RWPE2 (cell line): ENCODE results near the gene KAZN.

ENCODE experiments used
- ATAC-seq: fragments of 200-7000 bp; cut with Tn5 transposase; 3 replicates; pipeline ENCODE4 v1.9.1; 2021; ENCODE audit warnings: low read depth
- DNase-seq: peaks from one replicate; pipeline ENCODE4 v3.0.0-alpha.2; 2020; ENCODE audit warnings: low spot score
- H3K27ac ChIP-seq: fragments of 450-650 bp; 2 replicates; pipeline ENCODE4 v1.5.1; 2017; ENCODE audit warnings: mild to moderate bottlenecking; ENCODE audit not compliant: poor library complexity, severe bottlenecking
- H3K27me3 ChIP-seq: fragments of 250-450 bp; sonication (Bioruptor Pico); 2 replicates; pipeline ENCODE4 v1.5.1; 2021; ENCODE audit warnings: mild to moderate bottlenecking, moderate library complexity; ENCODE audit not compliant: insufficient read depth, poor library complexity, severe bottlenecking
- H3K36me3 ChIP-seq: fragments of 250-450 bp; sonication (Bioruptor Pico); 2 replicates; pipeline ENCODE4 v1.5.1; 2020; ENCODE audit warnings: low read depth, mild to moderate bottlenecking, moderate library complexity
- H3K4me1 ChIP-seq: fragments of 250-450 bp; sonication (Bioruptor Pico); 2 replicates; pipeline ENCODE4 v1.5.1; 2021; ENCODE audit warnings: mild to moderate bottlenecking, moderate library complexity; ENCODE audit not compliant: insufficient read depth, poor library complexity, severe bottlenecking
- H3K4me3 ChIP-seq: fragments of 250-450 bp; sonication (Bioruptor Pico); 2 replicates; pipeline ENCODE4 v1.5.1; 2021; ENCODE audit warnings: mild to moderate bottlenecking, moderate library complexity; ENCODE audit not compliant: severe bottlenecking
- H3K9me3 ChIP-seq: fragments of 250-450 bp; sonication (Bioruptor Pico); 2 replicates; pipeline ENCODE4 v1.5.1; 2021; ENCODE audit warnings: mild to moderate bottlenecking, moderate library complexity; ENCODE audit not compliant: severe bottlenecking
- TF ChIP-seq, protein P1 (sequence below): fragments of 450-650 bp; IDR thresholded peaks from one replicate; pipeline ENCODE4 v1.5.1; 2017; ENCODE audit warnings: mild to moderate bottlenecking, moderate library complexity; ENCODE audit not compliant: poor library complexity, severe bottlenecking

Gene KAZN

GRCh38 chr1:14627608-14628489, 29.4 kb downstream of the KAZN start:
- no peaks in the 10 kb centered on the region for H3K4me1 ChIP-seq
- no peaks in the 10 kb centered on the region for H3K27me3 ChIP-seq
- H3K9me3 ChIP-seq: no peaks in the 10 kb centered on the region
- TF ChIP-seq, protein P1, sequence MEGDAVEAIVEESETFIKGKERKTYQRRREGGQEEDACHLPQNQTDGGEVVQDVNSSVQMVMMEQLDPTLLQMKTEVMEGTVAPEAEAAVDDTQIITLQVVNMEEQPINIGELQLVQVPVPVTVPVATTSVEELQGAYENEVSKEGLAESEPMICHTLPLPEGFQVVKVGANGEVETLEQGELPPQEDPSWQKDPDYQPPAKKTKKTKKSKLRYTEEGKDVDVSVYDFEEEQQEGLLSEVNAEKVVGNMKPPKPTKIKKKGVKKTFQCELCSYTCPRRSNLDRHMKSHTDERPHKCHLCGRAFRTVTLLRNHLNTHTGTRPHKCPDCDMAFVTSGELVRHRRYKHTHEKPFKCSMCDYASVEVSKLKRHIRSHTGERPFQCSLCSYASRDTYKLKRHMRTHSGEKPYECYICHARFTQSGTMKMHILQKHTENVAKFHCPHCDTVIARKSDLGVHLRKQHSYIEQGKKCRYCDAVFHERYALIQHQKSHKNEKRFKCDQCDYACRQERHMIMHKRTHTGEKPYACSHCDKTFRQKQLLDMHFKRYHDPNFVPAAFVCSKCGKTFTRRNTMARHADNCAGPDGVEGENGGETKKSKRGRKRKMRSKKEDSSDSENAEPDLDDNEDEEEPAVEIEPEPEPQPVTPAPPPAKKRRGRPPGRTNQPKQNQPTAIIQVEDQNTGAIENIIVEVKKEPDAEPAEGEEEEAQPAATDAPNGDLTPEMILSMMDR: no peak
- DNase-seq: no peak
- H3K27ac ChIP-seq: no peak overlapping the region
- no peak for ATAC-seq
- H3K36me3 ChIP-seq: no peaks in the 10 kb centered on the region
- no peak overlapping the region for H3K4me3 ChIP-seq

DNA sequence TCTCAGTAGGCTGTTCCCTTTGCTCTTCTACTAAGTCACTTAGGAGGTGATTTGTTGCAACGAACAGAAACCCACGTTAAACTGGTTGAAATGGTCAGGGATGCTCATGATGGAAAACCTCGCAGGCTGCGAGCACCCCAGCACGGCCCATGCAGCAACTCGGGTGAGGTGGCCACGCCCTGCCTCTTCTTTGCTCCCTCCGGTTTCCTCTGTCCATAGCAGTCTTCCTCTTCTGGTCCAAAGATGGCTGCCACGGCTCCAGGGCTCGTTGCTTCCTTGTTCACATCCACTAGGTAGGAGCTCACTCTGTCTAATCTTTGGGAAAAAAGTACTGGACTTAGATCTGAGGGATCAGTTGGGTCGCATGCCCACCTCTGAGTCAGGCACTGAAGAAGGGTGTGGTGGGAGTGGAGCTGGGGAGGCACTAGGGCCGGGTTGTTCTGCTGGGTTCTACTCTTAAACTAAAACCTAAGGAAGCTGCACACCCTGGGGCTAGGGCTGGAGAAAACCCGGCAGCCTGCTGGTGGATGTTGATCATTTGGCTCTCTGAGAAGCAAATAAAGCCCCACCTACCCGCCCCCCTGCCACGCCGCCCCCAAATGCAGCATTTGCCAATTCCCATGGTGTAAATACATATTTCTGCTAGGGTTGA, 31.0 kb downstream of the KAZN start:
- Histone ChIP-seq H3K36me3 (no peaks in the 10 kb centered on the region), H3K4me3 (no peak overlapping the region), H3K9me3 (no peaks in the 10 kb centered on the region), H3K4me1 (no peaks in the 10 kb centered on the region), H3K27me3 (no peaks in the 10 kb centered on the region), H3K27ac (no peak overlapping the region)
- DNase-seq (no peak), ATAC-seq (no peak)
- TF ChIP-seq, protein P1: no peak

DNA sequence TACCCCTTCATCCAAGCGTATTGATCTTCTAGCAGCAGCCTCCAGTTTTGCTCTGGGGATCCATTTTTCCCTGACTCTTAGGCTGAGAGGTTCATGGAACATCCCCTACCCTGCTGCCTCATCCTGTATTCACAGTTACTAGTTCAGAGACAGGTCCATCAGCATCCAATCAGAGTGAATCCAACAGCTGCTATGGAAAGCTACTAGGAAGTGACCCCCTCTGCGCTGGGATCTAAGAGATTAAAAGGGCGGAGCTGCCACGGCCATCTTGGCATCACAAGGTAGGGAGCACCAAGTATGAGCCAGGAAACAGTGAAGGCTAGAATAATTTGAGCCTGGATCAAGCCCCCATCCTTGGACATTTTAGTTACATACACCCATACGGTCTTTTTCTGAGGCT, 32.5 kb downstream of the KAZN start:
- Histone ChIP-seq H3K27ac (no peak overlapping the region), H3K36me3 (no peaks in the 10 kb centered on the region), H3K4me3 (no peak overlapping the region), H3K27me3 (no peaks in the 10 kb centered on the region), H3K4me1 (no peaks in the 10 kb centered on the region), H3K9me3 (no peaks in the 10 kb centered on the region)
- ATAC-seq (no peak), DNase-seq (no peak)
- TF ChIP-seq, protein P1: no peak

DNA sequence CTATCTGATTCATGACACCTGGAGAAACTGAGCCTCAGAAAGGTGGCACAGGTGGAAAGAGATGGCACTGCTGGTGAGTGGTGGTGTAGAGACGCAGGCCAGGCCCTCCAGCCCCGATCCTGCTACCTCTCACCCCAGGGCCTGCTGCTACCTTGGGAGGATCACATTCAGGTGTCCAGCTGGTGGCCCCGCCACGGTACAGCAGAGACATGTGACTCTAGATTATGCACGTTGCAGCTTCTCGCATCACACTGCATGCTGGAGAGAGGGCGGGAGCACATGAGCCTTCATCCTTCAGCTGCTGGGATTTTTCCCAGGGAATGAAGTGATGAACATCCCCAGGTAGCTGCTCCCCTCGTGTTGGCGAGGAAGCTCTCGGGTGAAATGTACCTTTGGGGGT, 32.9 kb downstream of the KAZN start:
- TF ChIP-seq, protein P1: no peak
- Histone ChIP-seq H3K4me1 (no peaks in the 10 kb centered on the region), H3K36me3 (no peaks in the 10 kb centered on the region), H3K4me3 (no peak overlapping the region), H3K27me3 (no peaks in the 10 kb centered on the region), H3K27ac (no peak overlapping the region), H3K9me3 (no peaks in the 10 kb centered on the region)
- DNase-seq: no peak
- ATAC-seq: no peak

DNA sequence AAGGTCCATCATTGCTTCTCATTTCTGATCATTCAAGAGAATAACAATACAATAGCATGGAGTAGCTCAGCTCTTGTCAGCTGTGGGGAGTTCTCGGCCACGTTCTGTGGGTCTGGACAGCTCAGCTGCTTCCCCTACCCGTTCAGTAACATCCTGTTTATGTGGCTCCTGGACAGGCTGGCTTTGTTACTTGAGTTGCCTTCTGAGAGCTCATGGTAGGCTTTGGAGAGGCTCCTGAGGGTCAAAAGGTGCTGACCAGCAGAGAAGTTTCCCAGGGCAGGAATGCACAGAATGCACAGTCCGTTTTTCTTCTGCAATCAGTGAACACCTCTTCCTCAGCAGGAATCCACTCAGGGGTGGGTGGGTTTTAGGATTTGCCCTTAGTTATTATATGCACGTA, 36.0 kb downstream of the KAZN start:
- DNase-seq: no peak
- TF ChIP-seq, protein P1: no peak
- no peaks in the 10 kb centered on the region for H3K36me3 ChIP-seq
- ATAC-seq: no peak
- H3K9me3 ChIP-seq: no peaks in the 10 kb centered on the region
- H3K27ac ChIP-seq: no peak overlapping the region
- H3K4me3 ChIP-seq: no peak overlapping the region
- no peaks in the 10 kb centered on the region for H3K4me1 ChIP-seq
- no peaks in the 10 kb centered on the region for H3K27me3 ChIP-seq
